ENCODE measurements around the gene SLC5A5.

DNA sequence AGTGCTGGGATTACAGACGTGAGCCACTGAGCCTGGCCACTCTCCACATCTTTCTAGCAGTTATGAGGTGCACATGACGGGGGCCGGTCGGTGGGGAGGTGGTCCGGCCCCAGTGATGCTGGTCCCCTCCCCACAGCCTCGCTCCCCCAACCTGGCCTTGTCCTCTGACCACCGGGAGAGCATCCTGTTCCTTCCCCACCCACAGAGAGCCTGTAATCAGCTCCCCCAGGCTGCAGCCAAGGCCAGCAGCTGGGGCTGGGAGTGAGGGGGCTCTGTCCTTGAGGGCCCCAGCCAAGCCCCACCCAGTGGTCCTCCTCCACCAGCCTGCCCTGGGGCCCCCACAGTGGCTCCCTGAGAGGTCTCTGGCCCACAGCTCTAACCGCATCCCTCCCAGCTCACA is 47.4 kb upstream of the SLC5A5 start:
- TF ChIP-seq, protein P1, sequence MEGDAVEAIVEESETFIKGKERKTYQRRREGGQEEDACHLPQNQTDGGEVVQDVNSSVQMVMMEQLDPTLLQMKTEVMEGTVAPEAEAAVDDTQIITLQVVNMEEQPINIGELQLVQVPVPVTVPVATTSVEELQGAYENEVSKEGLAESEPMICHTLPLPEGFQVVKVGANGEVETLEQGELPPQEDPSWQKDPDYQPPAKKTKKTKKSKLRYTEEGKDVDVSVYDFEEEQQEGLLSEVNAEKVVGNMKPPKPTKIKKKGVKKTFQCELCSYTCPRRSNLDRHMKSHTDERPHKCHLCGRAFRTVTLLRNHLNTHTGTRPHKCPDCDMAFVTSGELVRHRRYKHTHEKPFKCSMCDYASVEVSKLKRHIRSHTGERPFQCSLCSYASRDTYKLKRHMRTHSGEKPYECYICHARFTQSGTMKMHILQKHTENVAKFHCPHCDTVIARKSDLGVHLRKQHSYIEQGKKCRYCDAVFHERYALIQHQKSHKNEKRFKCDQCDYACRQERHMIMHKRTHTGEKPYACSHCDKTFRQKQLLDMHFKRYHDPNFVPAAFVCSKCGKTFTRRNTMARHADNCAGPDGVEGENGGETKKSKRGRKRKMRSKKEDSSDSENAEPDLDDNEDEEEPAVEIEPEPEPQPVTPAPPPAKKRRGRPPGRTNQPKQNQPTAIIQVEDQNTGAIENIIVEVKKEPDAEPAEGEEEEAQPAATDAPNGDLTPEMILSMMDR (IDR thresholded peaks at IDR 0.05; ENCODE audit: low read depth, low read length) = no peak
- TF ChIP-seq MYC (IDR thresholded peaks at IDR 0.05; ENCODE audit: low read depth, low read length) = no peak

Measured in NB4 (cell line).